G401.6 (cell line): ENCODE measurements around the gene WDR86.

ENCODE experiments used
- FAIRE-seq: peaks from 2 replicates; lab custom pipeline; 2012; peaks lifted over from hg19 to GRCh38; lab: Jason Lieb, UNC

WDR86 gene

GRCh38 chr7:151390598-151391357 lies 19.1 kb downstream of the WDR86 start:
- no peak for FAIRE-seq

DNA sequence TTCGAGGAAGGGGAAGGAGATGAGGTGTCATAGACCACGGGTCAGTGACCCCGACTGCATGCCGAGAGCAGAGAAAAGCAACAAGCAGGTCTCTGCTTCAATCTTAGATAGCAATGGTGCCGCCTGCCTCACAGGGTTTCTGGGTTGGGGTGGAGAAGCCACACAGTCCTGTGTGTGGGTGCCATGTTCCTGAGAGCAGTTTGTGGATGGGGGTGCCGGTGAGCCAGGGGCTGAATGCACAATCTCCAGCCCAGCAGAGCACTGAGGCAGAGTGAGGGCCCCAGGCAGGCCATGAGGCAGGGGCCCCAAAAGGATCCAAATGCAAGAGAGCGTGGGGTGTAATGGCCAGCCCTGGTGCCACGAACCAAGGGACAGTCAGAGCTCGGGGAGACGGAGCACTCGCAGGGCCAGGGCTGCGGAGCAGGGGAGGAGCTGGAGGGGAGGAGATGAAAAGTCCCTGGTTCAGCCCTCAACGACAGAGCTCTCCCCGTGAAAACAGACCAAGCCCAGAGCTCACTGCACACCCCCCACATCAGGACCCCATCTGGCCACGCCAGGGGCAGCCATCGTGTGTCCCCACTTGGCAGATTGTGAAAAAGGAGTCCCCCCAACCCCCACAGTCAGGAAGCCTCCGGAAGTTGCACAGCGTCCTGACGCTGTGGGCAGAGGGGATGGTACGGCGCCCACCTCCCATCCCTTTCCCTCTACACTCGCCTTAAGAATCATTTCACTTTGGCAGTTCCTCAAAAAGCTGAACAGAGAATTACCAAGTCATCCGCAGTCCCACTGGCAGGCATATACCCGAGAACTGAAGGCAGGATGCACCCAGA lies 19.9 kb downstream of the WDR86 start:
- FAIRE-seq: no peak

DNA sequence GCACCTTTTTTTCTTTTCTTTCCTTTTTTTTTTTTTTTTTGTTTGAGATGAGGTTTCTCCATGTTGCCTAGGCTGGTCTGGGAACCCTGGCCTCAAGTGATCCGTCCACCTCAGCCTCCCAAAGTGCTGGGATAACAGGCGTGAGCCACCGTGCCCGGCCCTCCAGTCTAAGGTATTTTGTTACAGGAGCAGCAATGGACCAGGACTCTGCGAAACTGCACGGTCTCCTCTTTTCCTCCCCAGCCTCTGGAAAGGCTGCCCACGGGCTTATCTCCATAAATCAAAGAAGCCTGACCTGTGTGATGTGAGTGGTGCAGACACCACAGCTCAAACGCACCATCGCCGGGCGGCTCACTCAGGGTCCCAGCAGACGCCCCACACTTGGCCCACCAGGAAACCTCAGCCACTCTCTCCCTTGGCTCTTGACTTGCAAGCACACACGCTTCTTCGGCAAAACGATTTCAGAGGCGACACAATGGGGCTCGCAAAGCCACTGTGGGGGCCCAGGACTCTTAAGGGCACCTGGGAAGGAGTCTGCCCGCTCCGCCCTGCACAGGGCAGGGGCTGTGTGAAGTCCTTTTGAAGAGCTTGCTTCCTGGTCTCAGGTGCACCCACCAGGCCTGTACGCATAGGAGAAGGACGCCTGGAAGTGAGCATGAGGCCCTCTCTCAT lies 20.6 kb downstream of the WDR86 start:
- FAIRE-seq: no peak

- FAIRE-seq: no peak
These were observed 21.4 kb downstream of the WDR86 start for GRCh38 chr7:151388430-151388829.

DNA sequence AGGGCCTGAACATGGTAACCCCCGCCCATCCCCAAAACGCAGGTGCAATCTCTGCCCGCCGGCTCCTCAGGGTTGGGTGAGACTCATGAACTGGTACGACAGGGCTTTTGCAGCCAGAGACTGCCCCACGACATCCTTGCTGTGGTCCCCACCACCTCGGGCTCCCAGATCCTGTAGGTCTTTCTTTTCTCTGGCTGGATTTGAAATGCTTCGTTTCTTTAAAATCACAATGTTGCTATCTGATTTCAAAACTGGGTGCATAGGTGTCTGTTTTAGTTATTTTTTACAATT lies 21.9 kb downstream of the WDR86 start:
- no peak for FAIRE-seq

GRCh38 chr7:151387161-151388006 lies 22.5 kb downstream of the WDR86 start:
- no peak for FAIRE-seq

DNA sequence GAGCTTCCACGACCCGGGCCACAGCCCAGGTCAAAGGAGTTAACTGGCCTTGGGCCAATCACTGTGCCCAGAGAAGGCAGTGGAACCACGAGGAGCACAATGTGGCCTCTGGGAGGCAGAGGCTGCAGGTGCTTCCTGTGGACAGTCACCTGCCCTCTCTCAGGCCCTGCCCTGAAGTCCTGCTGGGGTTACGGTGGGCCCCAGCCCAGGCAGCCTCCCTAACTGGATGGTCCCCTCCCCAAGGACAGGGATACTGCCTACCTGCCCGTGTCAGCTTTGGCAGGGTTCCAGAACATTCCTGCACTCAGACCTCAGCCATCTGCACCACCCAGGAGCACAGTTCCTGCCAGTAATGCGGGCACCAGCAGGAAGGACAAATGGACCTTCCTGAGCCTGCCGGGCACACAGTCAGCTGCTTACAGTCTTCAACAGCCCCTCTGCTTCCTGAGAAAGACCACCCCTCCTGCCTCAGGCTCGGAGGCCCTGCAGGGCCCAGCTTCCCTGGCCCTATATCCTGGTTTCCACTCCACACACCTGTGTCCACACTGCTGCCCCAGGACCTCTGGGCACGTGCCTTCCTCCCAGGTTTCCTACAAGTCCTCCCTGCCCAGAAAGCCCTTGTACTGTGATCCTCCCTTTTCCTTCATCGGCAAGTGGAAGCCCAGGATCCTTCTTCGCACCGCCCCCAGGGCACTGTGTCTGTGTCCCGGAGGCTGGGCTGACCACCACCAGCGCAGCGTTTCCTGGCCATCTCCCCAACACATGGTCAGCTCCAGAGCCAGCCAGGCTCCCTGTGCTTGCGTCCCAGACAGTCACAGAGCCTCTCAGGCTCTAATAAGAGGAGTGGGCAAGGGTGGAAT lies 23.3 kb downstream of the WDR86 start:
- no peak for FAIRE-seq

- no peak for FAIRE-seq
These were observed 24.1 kb downstream of the WDR86 start for GRCh38 chr7:151385626-151386300.

GRCh38 chr7:151384776-151385625 lies 24.8 kb downstream of the WDR86 start:
- no peak for FAIRE-seq

DNA sequence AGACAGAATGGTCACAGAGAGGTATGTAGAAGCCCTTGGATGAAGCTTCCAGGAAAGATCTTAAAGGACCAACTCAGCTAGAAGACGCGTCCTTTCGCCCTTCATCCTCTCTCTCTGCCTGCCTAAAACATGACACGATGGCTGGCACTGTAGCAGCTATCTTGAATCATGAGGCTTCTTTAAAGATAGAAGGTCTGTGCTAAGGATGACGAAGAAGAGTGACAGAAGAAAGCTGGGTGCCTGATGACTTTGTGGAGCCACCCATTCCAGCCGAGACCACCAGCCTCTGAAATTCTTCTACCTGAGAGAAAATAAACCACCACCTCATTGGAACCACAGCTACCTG lies 25.5 kb downstream of the WDR86 start:
- no peak for FAIRE-seq

DNA sequence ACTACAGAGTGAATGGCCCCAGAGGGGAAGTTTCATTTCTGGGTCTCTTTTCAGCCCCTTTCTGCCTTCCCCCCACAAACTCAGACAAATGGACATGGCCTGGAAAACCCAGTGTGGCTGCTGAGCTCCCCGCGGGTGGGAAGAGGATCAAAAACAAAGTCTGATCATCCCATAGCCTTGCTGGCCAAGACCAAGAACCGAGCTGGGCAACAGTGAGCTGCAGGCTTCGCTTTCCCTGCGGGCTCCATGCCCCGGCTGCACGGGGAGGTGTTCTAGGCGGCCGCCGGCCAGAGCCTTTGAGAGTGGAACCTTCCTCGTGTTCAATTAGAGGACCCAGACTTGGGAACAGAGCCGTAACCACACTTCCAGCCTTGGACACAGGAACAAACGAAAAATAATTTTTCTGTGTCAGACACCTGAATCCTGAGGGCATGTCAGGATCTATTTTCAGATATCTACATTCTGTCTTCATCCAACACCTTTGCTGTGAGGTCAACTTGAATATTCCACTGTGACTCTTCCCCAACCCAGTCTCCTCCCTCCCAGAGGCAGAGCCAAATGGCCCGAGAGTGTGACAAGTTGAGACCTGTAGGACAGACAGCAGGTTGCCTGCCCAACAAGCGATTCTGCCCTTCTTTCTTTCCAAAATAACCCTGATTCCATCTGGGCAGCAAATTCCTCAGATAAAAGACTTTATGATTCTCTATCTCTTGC lies 26.0 kb downstream of the WDR86 start:
- FAIRE-seq: no peak

DNA sequence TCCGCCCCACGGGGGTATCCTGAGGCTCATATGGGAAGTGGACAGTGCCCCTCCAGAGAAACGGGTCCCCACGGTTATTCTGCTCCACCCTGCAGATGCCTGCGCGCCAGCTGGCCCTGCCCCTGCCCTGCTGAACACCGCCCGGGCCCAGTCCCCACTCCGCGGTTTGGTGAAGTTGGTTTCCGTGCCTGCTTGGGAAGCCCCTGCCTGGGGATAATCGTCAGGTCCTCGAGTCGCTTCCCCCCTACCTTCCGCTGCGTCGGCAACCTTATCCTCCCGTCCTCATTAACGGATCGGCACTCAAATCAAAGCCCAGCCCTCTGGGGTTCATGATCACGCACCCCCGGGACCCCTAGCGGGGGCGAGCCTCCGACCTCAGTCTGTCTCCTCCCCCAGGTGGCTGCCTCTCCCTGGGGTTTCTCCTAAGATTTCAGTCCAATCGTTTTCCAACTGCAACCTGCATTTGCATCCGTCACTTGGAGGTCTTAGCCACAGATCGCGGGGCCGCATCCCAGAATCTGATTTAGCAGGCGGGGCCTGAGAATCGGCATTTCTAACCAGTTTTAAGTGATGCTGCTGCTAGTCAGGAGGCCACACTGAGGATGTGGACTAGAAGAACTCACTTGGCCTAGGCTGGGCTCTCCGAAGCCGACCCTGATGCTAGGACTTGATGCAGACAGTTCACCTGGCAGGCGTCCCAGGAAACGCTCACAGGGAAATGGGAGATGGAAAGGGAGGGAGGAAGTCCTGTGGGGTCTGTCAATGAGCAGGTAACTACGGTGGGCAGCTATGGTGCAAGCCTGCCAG lies 27.6 kb downstream of the WDR86 start:
- FAIRE-seq: no peak

DNA sequence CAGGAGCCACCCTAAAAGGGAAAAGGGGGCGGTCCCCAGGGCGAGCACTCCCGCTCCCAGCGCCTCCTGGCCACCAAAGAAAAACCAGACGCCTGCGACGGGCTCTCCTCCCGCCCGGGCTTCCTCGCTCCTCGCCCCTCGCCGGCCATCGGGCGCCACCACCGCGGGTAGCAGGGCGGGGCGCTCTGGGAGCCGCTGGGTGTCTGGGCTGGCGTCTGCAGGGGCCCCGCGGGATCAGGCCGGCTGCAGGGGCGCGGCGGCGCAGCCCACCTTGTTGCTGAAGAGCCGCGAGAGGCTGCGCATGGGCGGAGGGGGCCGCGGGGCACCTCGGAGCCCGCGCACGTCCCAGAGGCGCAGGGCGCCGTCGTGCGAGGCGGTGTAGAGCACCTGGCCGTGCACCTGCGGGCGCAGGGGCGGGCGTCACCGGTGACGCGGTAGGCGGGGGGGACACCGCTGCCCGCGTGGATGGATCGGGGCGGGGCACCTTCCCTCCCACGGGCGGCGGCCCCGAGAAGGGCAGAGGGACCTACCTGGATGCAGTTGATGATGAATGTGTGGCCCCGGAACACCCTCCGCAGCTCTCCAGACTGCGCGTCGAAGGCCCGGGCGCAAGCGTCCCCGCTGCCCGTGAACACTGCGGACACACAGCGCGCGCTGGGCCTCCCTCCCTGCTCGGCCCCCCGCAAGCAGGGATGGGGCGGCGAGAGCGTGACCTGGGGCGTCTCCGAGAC lies 28.3 kb downstream of the WDR86 start:
- FAIRE-seq: no peak

DNA sequence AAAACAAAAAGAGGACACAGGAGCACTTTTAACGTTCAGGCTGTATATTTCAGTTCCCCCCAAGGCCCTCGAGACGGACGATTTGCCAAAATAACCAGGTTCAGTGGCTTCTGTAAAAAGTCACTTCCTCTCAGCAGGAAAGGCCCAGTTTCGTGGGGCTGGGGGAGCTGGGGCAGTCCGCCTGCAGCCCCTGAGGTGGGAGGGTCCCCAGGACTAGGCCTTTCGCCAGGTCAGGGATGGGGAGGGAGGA lies 28.8 kb downstream of the WDR86 start:
- no peak for FAIRE-seq

GRCh38 chr7:151380199-151381097 lies 29.4 kb downstream of the WDR86 start:
- FAIRE-seq: no peak

GRCh38 chr7:151379534-151380198 lies 30.2 kb downstream of the WDR86 start:
- FAIRE-seq: no peak

DNA sequence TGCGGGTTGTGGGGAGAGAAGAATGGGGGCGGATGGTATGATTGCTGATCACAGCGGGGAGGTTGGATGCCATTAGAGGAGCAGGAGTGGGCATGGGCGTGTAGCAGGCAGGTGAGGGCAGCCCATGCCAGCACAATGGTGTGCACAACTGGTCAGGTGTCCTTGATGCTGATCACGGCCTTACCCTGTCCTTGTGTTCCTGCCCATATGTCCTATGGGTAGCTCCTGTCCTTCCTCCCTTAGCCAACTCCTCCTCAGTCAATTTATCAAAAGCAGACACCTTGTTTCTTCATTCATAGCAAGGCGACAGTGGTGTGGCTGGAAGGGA lies 30.7 kb downstream of the WDR86 start:
- no peak for FAIRE-seq
